SK-N-SH treated with all-trans-retinoic acid at 6 μM for 48 hours (cell line): Measurements from ENCODE around the gene C6orf15.

Experiments used
- CSRNP3 ChIP-seq: fragments of 250-450 bp; sonication (Bioruptor Pico); IDR thresholded peaks from 2 replicates; pipeline ENCODE4 v1.5.1; 2021; ENCODE audit warnings: mild to moderate bottlenecking, moderate library complexity
- ESRRG ChIP-seq: fragments of 250-450 bp; sonication (Bioruptor Pico); IDR thresholded peaks from 2 replicates; pipeline ENCODE4 v1.6.1; 2021; ENCODE audit warnings: mild to moderate bottlenecking
- GLIS3 ChIP-seq: fragments of 250-450 bp; sonication (Bioruptor Pico); IDR thresholded peaks from 2 replicates; pipeline ENCODE4 v1.5.0; 2020; ENCODE audit warnings: mild to moderate bottlenecking, moderate library complexity
- OSR1 ChIP-seq: fragments of 250-450 bp; sonication (Bioruptor Pico); IDR thresholded peaks from 2 replicates; pipeline ENCODE4 v1.8.0; 2022; ENCODE audit warnings: moderate library complexity, mild to moderate bottlenecking, inconsistent platforms
- ZFP30 ChIP-seq: fragments of 450-650 bp; formaldehyde crosslinking; IDR thresholded peaks from 2 replicates; pipeline ENCODE4 v1.5.0; 2022; ENCODE audit warnings: mild to moderate bottlenecking, moderate library complexity
- ZNF565 ChIP-seq: fragments of 450-650 bp; formaldehyde crosslinking; conservative IDR thresholded peaks from 2 replicates; pipeline ENCODE4 v1.5.0; 2020; ENCODE audit warnings: low read depth, mild to moderate bottlenecking, moderate library complexity
- ZNF8 ChIP-seq: fragments of 450-650 bp; formaldehyde crosslinking; IDR thresholded peaks from 2 replicates; pipeline ENCODE4 v1.5.0; 2020; ENCODE audit warnings: mild to moderate bottlenecking, moderate library complexity
- TF ChIP-seq, protein P1 (sequence below): fragments of 250-450 bp; sonication (Bioruptor Pico); IDR thresholded peaks from 2 replicates; pipeline ENCODE4 v1.8.0; 2020; ENCODE audit warnings: mild to moderate bottlenecking, moderate library complexity, borderline replicate concordance
- TF ChIP-seq, protein P2 (sequence below): fragments of 250-450 bp; sonication (Bioruptor Pico); IDR thresholded peaks from 2 replicates; pipeline ENCODE4 v1.5.1; 2020; ENCODE audit warnings: low read depth, mild to moderate bottlenecking, moderate library complexity

DNA sequence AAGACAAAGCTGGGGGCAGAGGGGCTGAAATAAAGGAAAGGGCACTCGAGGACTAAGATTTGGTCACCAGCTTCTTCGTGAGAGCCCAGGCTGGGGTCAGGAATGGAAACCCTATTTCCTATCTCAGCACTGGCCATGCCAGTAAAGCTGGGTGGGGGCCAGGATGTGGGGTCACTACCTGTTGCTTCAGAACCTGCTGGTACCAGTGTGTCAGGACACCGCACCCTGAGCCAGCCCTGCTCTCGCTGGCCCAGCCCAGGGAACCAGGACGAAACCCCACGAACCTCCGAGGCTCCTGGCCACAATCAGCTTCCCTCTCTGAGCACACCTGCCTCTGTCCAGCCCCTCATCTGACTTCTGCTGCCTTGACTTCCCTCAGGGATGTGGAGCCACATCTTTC lies 5.8 kb upstream of the C6orf15 start:
- no peak for TF ChIP-seq ZNF8 (CRISPR knock-in tag)
- TF ChIP-seq GLIS3 (CRISPR knock-in tag) = no peak
- TF ChIP-seq, protein P1, sequence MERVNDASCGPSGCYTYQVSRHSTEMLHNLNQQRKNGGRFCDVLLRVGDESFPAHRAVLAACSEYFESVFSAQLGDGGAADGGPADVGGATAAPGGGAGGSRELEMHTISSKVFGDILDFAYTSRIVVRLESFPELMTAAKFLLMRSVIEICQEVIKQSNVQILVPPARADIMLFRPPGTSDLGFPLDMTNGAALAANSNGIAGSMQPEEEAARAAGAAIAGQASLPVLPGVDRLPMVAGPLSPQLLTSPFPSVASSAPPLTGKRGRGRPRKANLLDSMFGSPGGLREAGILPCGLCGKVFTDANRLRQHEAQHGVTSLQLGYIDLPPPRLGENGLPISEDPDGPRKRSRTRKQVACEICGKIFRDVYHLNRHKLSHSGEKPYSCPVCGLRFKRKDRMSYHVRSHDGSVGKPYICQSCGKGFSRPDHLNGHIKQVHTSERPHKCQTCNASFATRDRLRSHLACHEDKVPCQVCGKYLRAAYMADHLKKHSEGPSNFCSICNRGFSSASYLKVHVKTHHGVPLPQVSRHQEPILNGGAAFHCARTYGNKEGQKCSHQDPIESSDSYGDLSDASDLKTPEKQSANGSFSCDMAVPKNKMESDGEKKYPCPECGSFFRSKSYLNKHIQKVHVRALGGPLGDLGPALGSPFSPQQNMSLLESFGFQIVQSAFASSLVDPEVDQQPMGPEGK (CRISPR knock-in tag) = no peak
- no peak for TF ChIP-seq CSRNP3 (CRISPR knock-in tag)
- TF ChIP-seq, protein P2, sequence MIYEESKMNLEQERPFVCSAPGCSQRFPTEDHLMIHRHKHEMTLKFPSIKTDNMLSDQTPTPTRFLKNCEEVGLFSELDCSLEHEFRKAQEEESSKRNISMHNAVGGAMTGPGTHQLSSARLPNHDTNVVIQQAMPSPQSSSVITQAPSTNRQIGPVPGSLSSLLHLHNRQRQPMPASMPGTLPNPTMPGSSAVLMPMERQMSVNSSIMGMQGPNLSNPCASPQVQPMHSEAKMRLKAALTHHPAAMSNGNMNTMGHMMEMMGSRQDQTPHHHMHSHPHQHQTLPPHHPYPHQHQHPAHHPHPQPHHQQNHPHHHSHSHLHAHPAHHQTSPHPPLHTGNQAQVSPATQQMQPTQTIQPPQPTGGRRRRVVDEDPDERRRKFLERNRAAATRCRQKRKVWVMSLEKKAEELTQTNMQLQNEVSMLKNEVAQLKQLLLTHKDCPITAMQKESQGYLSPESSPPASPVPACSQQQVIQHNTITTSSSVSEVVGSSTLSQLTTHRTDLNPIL (CRISPR knock-in tag) = no peak
- TF ChIP-seq ZFP30 (CRISPR knock-in tag) = no peak
- TF ChIP-seq OSR1 = no peak
- no peak for TF ChIP-seq ESRRG
- no peak for TF ChIP-seq ZNF565 (CRISPR knock-in tag)
